Smooth muscle cell (in vitro differentiated cells): ENCODE data around the gene EFEMP2. TPM values are rescaled to one million over a fixed set of nuclear protein-coding genes. Genes with fewer than 3 reads are reported as not detected.

Experiments
- DNase-seq: peaks from one replicate; lab custom pipeline; 2025; ENCODE audit not compliant: unreplicated experiment; lab: John Stamatoyannopoulos, UW
- H2AFZ ChIP-seq: fragments of 200-600 bp; sonication (generic); 2 replicates; pipeline ENCODE4 v1.6.0; 2016; ENCODE audit warnings: antibody characterized with exemption, low read depth, mild to moderate bottlenecking
- H3F3A ChIP-seq: fragments of 200-600 bp; sonication (generic); 2 replicates; pipeline ENCODE4 v1.6.0; 2017; ENCODE audit warnings: antibody characterized with exemption, low read depth
- H3K27ac ChIP-seq: fragments of 200-600 bp; sonication (generic); 2 replicates; pipeline ENCODE4 v1.5.1; 2016; ENCODE audit warnings: low read depth, mild to moderate bottlenecking
- H3K27me3 ChIP-seq: fragments of 200-600 bp; sonication (generic); 2 replicates; pipeline ENCODE4 v1.6.1; 2016; ENCODE audit warnings: low read depth, mild to moderate bottlenecking
- H3K36me3 ChIP-seq: fragments of 200-600 bp; sonication (generic); 2 replicates; pipeline ENCODE4 v1.5.1; 2016; ENCODE audit warnings: low read depth
- H3K4me1 ChIP-seq: fragments of 200-600 bp; sonication (generic); 2 replicates; pipeline ENCODE4 v1.5.1; 2016; ENCODE audit warnings: low read depth
- H3K4me2 ChIP-seq: fragments of 200-600 bp; sonication (generic); 2 replicates; pipeline ENCODE4 v1.6.0; 2016; ENCODE audit warnings: mild to moderate bottlenecking
- H3K4me3 ChIP-seq: fragments of 200-600 bp; sonication (generic); 2 replicates; pipeline ENCODE4 v1.5.1; 2016; ENCODE audit warnings: mild to moderate bottlenecking
- H3K79me2 ChIP-seq: fragments of 200-600 bp; sonication (generic); 2 replicates; pipeline ENCODE4 v1.6.0; 2016; ENCODE audit warnings: low read depth, mild to moderate bottlenecking
- H3K9ac ChIP-seq: fragments of 200-600 bp; sonication (generic); 2 replicates; pipeline ENCODE4 v1.6.0; 2016; ENCODE audit warnings: low read depth
- H3K9me3 ChIP-seq: fragments of 200-600 bp; sonication (generic); replicated peaks from 2 replicates; pipeline ENCODE4 v1.5.1; 2016; ENCODE audit warnings: low read depth
- H4K20me1 ChIP-seq: fragments of 200-600 bp; sonication (generic); 2 replicates; pipeline ENCODE4 v1.6.0; 2016; ENCODE audit warnings: low read depth
- WGBS: methylation state at CpG from one replicate; pipeline ENCODE4 v1.1.7; 2016; ENCODE audit warnings: low lambda C conversion rate; 5-methylcytosine and 5-hydroxymethylcytosine counted together
- polyA plus RNA-seq: library from polyadenylated mRNA; unstranded; fragments of >200 nt; fragmentation: Nextera tagmentation; extraction: Ambion mirVana; gene quantifications from 2 replicates; pipeline ENCODE4 v1.2.1, GENCODE V29; 2016
- total RNA-seq: library from RNA; depleted of rRNA; stranded (reverse); fragments of >200 nt; gene quantifications from 2 replicates; pipeline ENCODE4 v1.2.3, GENCODE V29; 2014
- TF ChIP-seq, protein P1 (sequence below): fragments of 200-600 bp; sonication (generic); IDR thresholded peaks from 2 replicates; pipeline ENCODE4 v1.5.1; 2017; ENCODE audit warnings: borderline replicate concordance, mild to moderate bottlenecking, antibody characterized with exemption; ENCODE audit not compliant: insufficient read depth, poor library complexity, severe bottlenecking

The EFEMP2 gene
- total and polyA plus RNA-seq, 2 experiments from 2014 or later = 99.7 to 362 TPM

DNA sequence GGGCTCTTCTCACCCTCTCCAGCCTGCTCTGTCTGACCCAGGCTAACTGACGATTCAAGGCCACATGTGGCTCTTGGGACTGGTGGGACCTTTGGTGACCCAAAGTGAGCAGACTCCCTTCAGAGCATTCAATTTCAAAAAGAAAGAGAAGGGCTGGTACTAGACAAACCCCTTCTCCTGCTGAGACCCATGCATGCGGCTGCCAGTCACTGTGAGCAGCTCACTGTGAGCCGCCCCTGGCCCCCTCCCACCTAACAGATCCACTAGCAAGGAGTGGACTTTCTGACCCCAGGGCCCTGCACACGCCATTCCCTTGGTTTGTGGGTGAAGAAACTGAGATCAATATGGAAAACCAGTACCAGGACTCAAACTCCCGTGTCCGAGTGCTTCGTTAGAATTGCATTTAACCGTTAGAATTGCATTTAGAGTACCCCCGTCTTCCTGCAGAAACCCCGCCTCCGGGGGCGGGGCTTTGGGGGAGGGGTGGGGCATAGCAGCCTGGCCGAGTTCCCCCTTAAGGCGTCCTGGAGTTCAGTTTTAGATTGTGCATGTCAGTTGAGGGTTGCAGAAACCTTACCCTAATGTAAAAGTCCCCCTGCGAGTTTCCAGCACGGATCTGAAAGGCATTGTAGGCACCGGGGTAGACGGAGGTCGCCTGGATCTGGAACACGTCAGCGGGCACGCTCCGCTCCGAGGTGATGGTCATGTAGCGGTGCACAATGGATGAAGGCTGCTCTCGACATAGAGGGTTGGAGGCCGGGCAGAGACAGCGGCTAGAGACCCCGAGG, 5.1 kb downstream of the EFEMP2 start:
- DNase-seq = no peak
- Histone ChIP-seq H3K9me3 (no peaks in the 10 kb centered on the region), H3K27me3 (no peaks in the 10 kb centered on the region), H3K36me3 (no peaks in the 10 kb centered on the region), H3K4me2 (no peak overlapping the region), H3F3A (peaks cover 43% of the 10 kb centered on the region), H3K9ac (no peak overlapping the region), H3K79me2 (peaks cover 9% of the 10 kb centered on the region), H3K4me1 (no peaks in the 10 kb centered on the region), H3K4me3 (no peak overlapping the region), H2AFZ (no peak overlapping the region), H4K20me1 (peaks cover 46% of the 10 kb centered on the region), H3K27ac (no peak overlapping the region)
- TF ChIP-seq, protein P1, sequence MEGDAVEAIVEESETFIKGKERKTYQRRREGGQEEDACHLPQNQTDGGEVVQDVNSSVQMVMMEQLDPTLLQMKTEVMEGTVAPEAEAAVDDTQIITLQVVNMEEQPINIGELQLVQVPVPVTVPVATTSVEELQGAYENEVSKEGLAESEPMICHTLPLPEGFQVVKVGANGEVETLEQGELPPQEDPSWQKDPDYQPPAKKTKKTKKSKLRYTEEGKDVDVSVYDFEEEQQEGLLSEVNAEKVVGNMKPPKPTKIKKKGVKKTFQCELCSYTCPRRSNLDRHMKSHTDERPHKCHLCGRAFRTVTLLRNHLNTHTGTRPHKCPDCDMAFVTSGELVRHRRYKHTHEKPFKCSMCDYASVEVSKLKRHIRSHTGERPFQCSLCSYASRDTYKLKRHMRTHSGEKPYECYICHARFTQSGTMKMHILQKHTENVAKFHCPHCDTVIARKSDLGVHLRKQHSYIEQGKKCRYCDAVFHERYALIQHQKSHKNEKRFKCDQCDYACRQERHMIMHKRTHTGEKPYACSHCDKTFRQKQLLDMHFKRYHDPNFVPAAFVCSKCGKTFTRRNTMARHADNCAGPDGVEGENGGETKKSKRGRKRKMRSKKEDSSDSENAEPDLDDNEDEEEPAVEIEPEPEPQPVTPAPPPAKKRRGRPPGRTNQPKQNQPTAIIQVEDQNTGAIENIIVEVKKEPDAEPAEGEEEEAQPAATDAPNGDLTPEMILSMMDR = no peak
- 52% methylated on average over 29 of the region's 29 CpGs for WGBS

DNA sequence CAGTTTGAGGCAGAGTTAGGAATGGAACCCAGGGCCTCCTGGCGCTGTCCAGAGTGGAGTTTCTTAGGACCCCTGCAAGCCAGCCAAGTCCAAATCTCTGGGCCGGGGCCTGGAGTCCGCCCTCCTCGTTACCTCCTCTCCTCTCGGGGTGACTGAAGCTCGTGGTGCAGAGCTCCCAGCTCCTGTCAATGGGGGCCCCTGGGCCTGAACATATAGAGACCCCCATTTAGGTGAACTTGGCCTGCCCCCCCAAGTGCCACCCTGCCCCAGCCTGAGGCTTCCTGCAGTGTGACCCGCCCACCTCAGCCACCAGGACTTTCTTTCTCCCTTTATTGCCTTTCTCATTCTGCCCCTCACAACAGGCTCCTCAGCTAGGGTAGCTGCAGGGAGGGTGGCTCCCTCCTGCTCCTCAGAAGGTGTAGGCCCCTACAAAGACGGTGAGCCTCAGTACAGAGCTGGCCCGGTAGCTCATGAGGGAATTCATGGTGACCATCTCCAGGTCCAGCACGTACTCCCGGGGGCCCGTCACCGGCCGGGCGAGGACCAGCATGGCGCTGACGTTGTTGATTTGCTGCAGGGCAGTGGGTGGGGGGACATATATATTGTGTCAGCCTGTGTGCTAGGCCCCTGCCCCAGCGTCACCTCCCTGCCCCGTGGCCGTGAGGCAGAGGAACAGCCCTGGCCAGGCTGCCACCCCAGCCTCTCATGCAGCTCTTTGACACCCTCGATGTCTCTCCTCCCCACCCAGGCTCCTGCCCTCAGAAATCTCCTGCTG, 5.9 kb downstream of the EFEMP2 start:
- Histone ChIP-seq H4K20me1 (peaks cover 46% of the 10 kb centered on the region), H3K27me3 (no peaks in the 10 kb centered on the region), H3K4me3 (no peak overlapping the region), H2AFZ (no peak overlapping the region), H3K4me2 (no peak overlapping the region), H3K79me2 (peaks cover 17% of the 10 kb centered on the region), H3K27ac (no peak overlapping the region), H3F3A (peaks cover 43% of the 10 kb centered on the region), H3K9me3 (no peaks in the 10 kb centered on the region), H3K9ac (no peak overlapping the region), H3K36me3 (no peaks in the 10 kb centered on the region), H3K4me1 (peaks cover 3% of the 10 kb centered on the region)
- WGBS = 93% methylated on average over 21 of the region's 21 CpGs
- DNase-seq = no peak
- TF ChIP-seq, protein P1 = no peak

- 94% methylated on average over 9 of the region's 9 CpGs for WGBS
- no peaks in the 10 kb centered on the region for H3K27me3 ChIP-seq
- H3K4me1 ChIP-seq = peaks cover 8% of the 10 kb centered on the region
- peaks cover 27% of the 10 kb centered on the region for H3K79me2 ChIP-seq
- H3K9ac ChIP-seq = no peak overlapping the region
- DNase-seq = no peak
- no peaks in the 10 kb centered on the region for H3K36me3 ChIP-seq
- peaks cover 51% of the 10 kb centered on the region for H3F3A ChIP-seq
- no peak overlapping the region for H3K4me2 ChIP-seq
- no peak overlapping the region for H3K27ac ChIP-seq
- no peaks in the 10 kb centered on the region for H3K9me3 ChIP-seq
- H4K20me1 ChIP-seq = peaks cover 46% of the 10 kb centered on the region
- H3K4me3 ChIP-seq = no peak overlapping the region
- TF ChIP-seq, protein P1 = no peak
- H2AFZ ChIP-seq = no peak overlapping the region
These were observed 6.9 kb downstream of the EFEMP2 start for GRCh38 chr11:65865550-65866172.
